K562 (cell line): ENCODE data around the gene GLI1. TPM values are rescaled to one million over a fixed set of nuclear protein-coding genes. Genes with fewer than 3 reads are reported as not detected.

Experiments
- ATAC-seq: fragments of 200-7000 bp; cut with Tn5 transposase; 3 replicates; pipeline ENCODE4 v1.9.1; 2020; ENCODE audit warnings: moderate library complexity
- BruUV-seq: library from RNA; stranded (reverse); fragments of 400-500 nt; replicated peaks from 2 replicates; lab custom pipeline; 2021; lab: Mats Ljungman, UMichigan
- CTCF ChIA-PET: fragments of 300-600 bp; formaldehyde crosslinking; extraction: SDS; loops from one replicate; lab custom pipeline; 2021; ENCODE audit warnings: low intra/inter-chr PET ratio; lab: Yijun Ruan, JAX
- POLR2A ChIA-PET: fragments of 300-600, 350-650 bp; sonication (Branson Sonifier 250); formaldehyde crosslinking; extraction: SDS; loops from one replicate; lab custom pipeline; 2021; ENCODE audit warnings: antibody characterized with exemption, inconsistent platforms; lab: Yijun Ruan, JAX
- DNase-seq, 4 experiments: peaks; one replicate each; pipeline versions ENCODE4 v3.0.0 to v3.0.0-alpha.2; 2011 to 2018; ENCODE audit warnings: low spot score in 3 of 4, mixed read lengths in 3 of 4; ENCODE audit errors: extremely low read depth in 1 of 4
- FAIRE-seq: peaks from 2 replicates; lab custom pipeline; 2011; peaks lifted over from hg19 to GRCh38; lab: Jason Lieb, UNC
- H2AFZ ChIP-seq: 2 replicates; pipeline ENCODE4 v1.6.0; 2011; ENCODE audit warnings: low read depth, low read length, control low read depth, inconsistent platforms
- H3K27ac ChIP-seq: fragments of 200-600 bp; 3 replicates; pipeline ENCODE4 v1.8.0; 2011; ENCODE audit warnings: low read depth, mild to moderate bottlenecking, control low read depth, inconsistent platforms, low read length, moderate library complexity, mixed read lengths; ENCODE audit errors: extremely low read depth
- H3K27me3 ChIP-seq, 2 experiments: fragments of 300-600 bp in 1 of 2; 2 replicates in 1 of 2; 3 replicates in 1 of 2; pipeline versions ENCODE4 v1.6.0 to v1.8.0; 2011; ENCODE audit warnings: inconsistent platforms in 2 of 2, low read length in 2 of 2, mild to moderate bottlenecking in 1 of 2, mixed read lengths in 1 of 2, moderate library complexity in 1 of 2; ENCODE audit not compliant: control insufficient read depth in 2 of 2, insufficient read depth in 2 of 2
- H3K36me3 ChIP-seq: fragments of 300-600 bp; 3 replicates; pipeline ENCODE4 v1.8.0; 2011; ENCODE audit warnings: mild to moderate bottlenecking, low read length, inconsistent platforms; ENCODE audit not compliant: control insufficient read depth, insufficient read depth
- H3K4me1 ChIP-seq, 2 experiments: fragments of 200-600 bp in 1 of 2; replicated peaks in 1 of 2; 2 replicates in 1 of 2; 3 replicates in 1 of 2; pipeline versions ENCODE4 v1.5.1 to v1.8.0; 2011; ENCODE audit warnings: inconsistent platforms in 2 of 2, low read length in 2 of 2, mild to moderate bottlenecking in 1 of 2, mixed read lengths in 1 of 2, moderate library complexity in 1 of 2; ENCODE audit not compliant: control insufficient read depth in 2 of 2, insufficient read depth in 2 of 2
- H3K4me2 ChIP-seq: 2 replicates; pipeline ENCODE4 v1.6.1; 2011; ENCODE audit warnings: low read length, control low read depth, inconsistent platforms, mixed read lengths; ENCODE audit not compliant: insufficient read depth
- H3K4me3 ChIP-seq: fragments of 200-600 bp; sonication (generic), shearing (Covaris generic); 2 replicates; pipeline ENCODE4 v1.5.1; 2016; ENCODE audit warnings: control low read depth, inconsistent platforms
- H3K79me2 ChIP-seq: fragments of 200-600 bp; 3 replicates; pipeline ENCODE4 v1.8.0; 2011; ENCODE audit warnings: low read length, inconsistent platforms; ENCODE audit not compliant: control insufficient read depth, insufficient read depth
- H3K9ac ChIP-seq, 2 experiments: 2 replicates each; pipeline versions ENCODE4 v1.6.0 to v1.6.1; 2011; ENCODE audit warnings: low read depth in 2 of 2, low read length in 2 of 2, control low read depth in 1 of 2, inconsistent platforms in 1 of 2, mild to moderate bottlenecking in 1 of 2, mixed read lengths in 1 of 2; ENCODE audit not compliant: insufficient read depth in 1 of 2
- H3K9me1 ChIP-seq: one replicate; pipeline ENCODE4 v1.6.0; 2011; ENCODE audit warnings: inconsistent platforms, mild to moderate bottlenecking, low read length, moderate library complexity; ENCODE audit not compliant: control insufficient read depth, insufficient read depth
- H3K9me3 ChIP-seq: replicated peaks from 2 replicates; pipeline ENCODE4 v1.5.1; 2011; ENCODE audit warnings: low read depth, low read length, inconsistent platforms; ENCODE audit not compliant: control insufficient read depth, insufficient read depth
- H4K20me1 ChIP-seq: replicated peaks from 2 replicates; pipeline ENCODE4 v1.6.1; 2011; ENCODE audit warnings: low read length, inconsistent platforms, mixed read lengths; ENCODE audit not compliant: control insufficient read depth, insufficient read depth
- ARID1B ChIP-seq: fragments of 450-650 bp; IDR thresholded peaks from 2 replicates; pipeline ENCODE4 v1.6.1; 2016; ENCODE audit warnings: antibody characterized with exemption, mild to moderate bottlenecking, inconsistent platforms
- BHLHE40 ChIP-seq: IDR thresholded peaks from 2 replicates; pipeline ENCODE4 v1.6.1; 2011; ENCODE audit warnings: low read length, improper control_type of control experiment
- COPS2 ChIP-seq: fragments of 450-650 bp; conservative IDR thresholded peaks from 2 replicates; pipeline ENCODE4 v1.6.1; 2016; ENCODE audit warnings: mild to moderate bottlenecking, moderate library complexity
- ERF ChIP-seq: fragments of 450-650 bp; formaldehyde crosslinking; IDR thresholded peaks from 2 replicates; pipeline ENCODE4 v1.4.0; 2020; ENCODE audit warnings: mild to moderate bottlenecking, mixed read lengths
- HMG20B ChIP-seq: fragments of 250-450 bp; sonication (Bioruptor Pico); IDR thresholded peaks from 2 replicates; pipeline ENCODE4 v1.5.0; 2021; ENCODE audit warnings: mild to moderate bottlenecking
- L3MBTL2 ChIP-seq: fragments of 450-650 bp; IDR thresholded peaks from 2 replicates; pipeline ENCODE4 v1.6.1; 2016; ENCODE audit warnings: mild to moderate bottlenecking, moderate library complexity
- LCOR ChIP-seq: sonication (generic); formaldehyde crosslinking; IDR thresholded peaks from 2 replicates; pipeline ENCODE4 v1.8.0; 2022; ENCODE audit warnings: mild to moderate bottlenecking, missing genetic modification reagents
- MTA2 ChIP-seq: fragments of 450-650 bp; IDR thresholded peaks from 2 replicates; pipeline ENCODE4 v1.6.1; 2016; ENCODE audit warnings: low read depth
- NKRF ChIP-seq: fragments of 450-650 bp; IDR thresholded peaks from 2 replicates; pipeline ENCODE4 v1.6.1; 2016; ENCODE audit warnings: borderline replicate concordance
- TAF9B ChIP-seq: fragments of 450-650 bp; IDR thresholded peaks from 2 replicates; pipeline ENCODE4 v1.6.1; 2018; ENCODE audit warnings: mild to moderate bottlenecking; ENCODE audit not compliant: partially characterized antibody
- TCF7 ChIP-seq: sonication (generic); IDR thresholded peaks from 2 replicates; pipeline ENCODE4 v1.6.1; 2016; ENCODE audit warnings: antibody characterized with exemption, borderline replicate concordance
- TEAD4 ChIP-seq, 2 experiments: sonication (generic) in 1 of 2; formaldehyde crosslinking in 1 of 2; IDR thresholded peaks; 2 replicates each; pipeline versions ENCODE4 v1.6.1 to v1.8.0; 2012 to 2022; ENCODE audit warnings: borderline replicate concordance in 1 of 2, inconsistent platforms in 1 of 2, low read length in 1 of 2, mild to moderate bottlenecking in 1 of 2, missing genetic modification reagents in 1 of 2
- ZBTB1 ChIP-seq: sonication (generic); formaldehyde crosslinking; IDR thresholded peaks from 2 replicates; pipeline ENCODE4 v1.8.1; 2023; ENCODE audit warnings: missing genetic modification reagents, low read depth, mild to moderate bottlenecking, borderline replicate concordance
- ZNF407 ChIP-seq: fragments of 450-650 bp; IDR thresholded peaks from 2 replicates; pipeline ENCODE4 v1.6.1; 2016; ENCODE audit warnings: low read depth
- WGBS: fragments of 100-300 bp; shearing (Covaris generic); methylation state at CpG from one replicate; pipeline ENCODE4 v1.1.6; 2016; ENCODE audit warnings: low coverage, mixed read lengths; ENCODE audit not compliant: insufficient coverage; ENCODE audit errors: missing lambda C conversion rate; 5-methylcytosine and 5-hydroxymethylcytosine counted together
- in situ Hi-C: fragments of 300-500 bp; cut with MboI; formaldehyde crosslinking; loops from 4 replicates; pipeline ENCODE4 v1.15.0; 2018; ENCODE audit warnings: inconsistent platforms, mixed read lengths
- intact Hi-C: fragments of 100-400 bp; cut with micrococcal nuclease; formaldehyde crosslinking; loops from 2 replicates; pipeline ENCODE4 v1.14.2; 2022
- polyA plus RNA-seq, 8 experiments: library from polyadenylated mRNA; depleted of rRNA in 4 of 8; stranded (reverse) in 5 of 8; unstranded in 3 of 8; fragments of >200 nt; fragmentation: Nextera tagmentation in 2 of 8; fragmentation: Illumina TruSeq in 1 of 8; extraction: Ambion mirVana in 2 of 8; extraction: Trizol in 1 of 8; gene quantifications; 2 replicates each; pipeline versions ENCODE4 v1.2.1 to v1.2.3, GENCODE V29; 2011 to 2014; ENCODE audit warnings: inconsistent platforms in 1 of 8, missing spikeins in 1 of 8
- total RNA-seq, 7 experiments: library from RNA; depleted of rRNA in 6 of 7; stranded (reverse); fragments of >200 nt in 6 of 7; fragmentation: Illumina TruSeq in 2 of 7; extraction: Trizol in 2 of 7; gene quantifications; 2 replicates each; pipeline versions ENCODE4 v1.2.1 to v1.2.3, GENCODE V29; 2011 to 2021; ENCODE audit warnings: low replicate concordance in 1 of 7

Gene GLI1
- total and polyA plus RNA-seq, 9 of the 15 experiments (the other 6 are each of a cell fraction or from before 2014, with no cell fraction given), result 0.24 to 3.7 (median 0.61) TPM

GRCh38 chr12:57444744-57445143 lies 14.8 kb upstream of the GLI1 start:
- POLR2A ChIA-PET, result interaction anchor here (0.9 to 2.1 kb wide), 4 partner anchors 9 to 14 kb away, joined by 3 to 6 read pairs (median 4); partner anchors contain the start of gene INHBE
- peak; percentile 26 for FAIRE-seq
- BruUV-seq, result no TSS peak
- TF ChIP-seq TEAD4 (IDR thresholded peaks at IDR 0.05; ENCODE audit: low read length), result peak; percentile 48
- TF ChIP-seq TEAD4 (CRISPR knock-in tag; IDR thresholded peaks at IDR 0.05; ENCODE audit: borderline replicate concordance), result no peak
- no peak for TF ChIP-seq NKRF
- peak; percentile 32; the same call in 1 of the 2 replicates for TF ChIP-seq MTA2
- TF ChIP-seq BHLHE40, result peak; percentile 87
- TF ChIP-seq L3MBTL2, result peak; percentile 53
- TF ChIP-seq ARID1B, result peak; percentile 45; the same call in 1 of the 2 replicates
- TF ChIP-seq LCOR (CRISPR knock-in tag), result no peak
- no peak for TF ChIP-seq TAF9B
- no peak for TF ChIP-seq ERF (CRISPR knock-in tag)
- no peak for TF ChIP-seq ZNF407
- no peak for TF ChIP-seq ZBTB1
- TF ChIP-seq TCF7, result no peak
- no peak for TF ChIP-seq HMG20B (CRISPR knock-in tag)
- TF ChIP-seq COPS2, result no peak

More at GRCh38 chr12:57444744-57445143, 14.8 kb upstream of the GLI1 start:
- peaks cover 0 to 6% of the 10 kb centered on the region in 2 experiments; a peak in 2 of 5 replicates for H3K4me1 ChIP-seq
- H3K4me2 ChIP-seq, result no peak overlapping the region
- no peak overlapping the region; a peak in 1 of 4 replicates for H3K9ac ChIP-seq
- no peak overlapping the region for H2AFZ ChIP-seq
- no peak for DNase-seq
- H3K9me1 ChIP-seq, result no peaks in the 10 kb centered on the region
- no peaks in the 10 kb centered on the region for H3K27me3 ChIP-seq
- ATAC-seq, result peak; percentile 48
- H3K9me3 ChIP-seq, result 0 out of 2 replicates have a peak, but pooled peaks cover 3% of the 10 kb centered on the region
- H4K20me1 ChIP-seq, result no peaks in the 10 kb centered on the region
- CTCF ChIA-PET, result no interaction called here
- intact Hi-C loops, result no loop called here
- no peak overlapping the region for H3K4me3 ChIP-seq
- in situ Hi-C loops, result no loop called here
- H3K79me2 ChIP-seq, result no peaks in the 10 kb centered on the region
- WGBS, result 15% methylated on average over 5 of the region's 5 CpGs
- H3K36me3 ChIP-seq, result no peaks in the 10 kb centered on the region
- H3K27ac ChIP-seq, result no peak overlapping the region
